Heart left ventricle (tissue), 13 donors: ENCODE measurements around the gene USP47.

Experiments
- POLR2A ChIP-seq, 2 donors: fragments of 450-650 bp; IDR thresholded peaks; one replicate each; pipeline ENCODE4 v1.6.1; 2017; ENCODE audit warnings: antibody characterized with exemption in 2 of 2, mild to moderate bottlenecking in 2 of 2, moderate library complexity in 2 of 2
- TF ChIP-seq, protein P1 (sequence below), 12 donors: fragments of 200-600 bp; sonication (generic) in 4 of 12; IDR thresholded peaks; one replicate each; pipeline versions ENCODE4 v1.5.0 to v1.8.0; 2018 to 2022; ENCODE audit warnings: antibody characterized with exemption in 12 of 12, mild to moderate bottlenecking in 5 of 12
- donor health status: ischemic (EF 13 %, LVEDD 7.1; RV severe dilation, severe dysfunction).
- donor health status: DM: no; HTN: yes; CAD: no.
- donor health status: DM: no; HTN: no; CAD: no.
- donor health status: ischemic (EF 25% LVEDD 6.9; RV normal size, moderate dysfunction).
- donor health status: ischemic (EF 25% LVEDD 5.7; RV mildly dilated, moderate dysfunction).
- donor health status: ischemic (EF 35%, LVEDD 5.7; RV mildly dilated, moderate dysfunction).
- donor health status: nonischemic (EF 11% LVEDD 7.7; RV severe dilation, severe dysfunction).
- donor health status: DM: yes; HTN: yes; CAD: no.
- donor health status: PGD.
- donor health status: ischemic (EF 29% LVEDD 5.4; RV normal size, mild dysfunction).
- donor health status: nonischemic (EF 23%, LVEDD 6.1; RV moderate dilation, normal function).

- no peak for TF ChIP-seq POLR2A (IDR thresholded peaks at IDR 0.05)
- TF ChIP-seq, protein P1, sequence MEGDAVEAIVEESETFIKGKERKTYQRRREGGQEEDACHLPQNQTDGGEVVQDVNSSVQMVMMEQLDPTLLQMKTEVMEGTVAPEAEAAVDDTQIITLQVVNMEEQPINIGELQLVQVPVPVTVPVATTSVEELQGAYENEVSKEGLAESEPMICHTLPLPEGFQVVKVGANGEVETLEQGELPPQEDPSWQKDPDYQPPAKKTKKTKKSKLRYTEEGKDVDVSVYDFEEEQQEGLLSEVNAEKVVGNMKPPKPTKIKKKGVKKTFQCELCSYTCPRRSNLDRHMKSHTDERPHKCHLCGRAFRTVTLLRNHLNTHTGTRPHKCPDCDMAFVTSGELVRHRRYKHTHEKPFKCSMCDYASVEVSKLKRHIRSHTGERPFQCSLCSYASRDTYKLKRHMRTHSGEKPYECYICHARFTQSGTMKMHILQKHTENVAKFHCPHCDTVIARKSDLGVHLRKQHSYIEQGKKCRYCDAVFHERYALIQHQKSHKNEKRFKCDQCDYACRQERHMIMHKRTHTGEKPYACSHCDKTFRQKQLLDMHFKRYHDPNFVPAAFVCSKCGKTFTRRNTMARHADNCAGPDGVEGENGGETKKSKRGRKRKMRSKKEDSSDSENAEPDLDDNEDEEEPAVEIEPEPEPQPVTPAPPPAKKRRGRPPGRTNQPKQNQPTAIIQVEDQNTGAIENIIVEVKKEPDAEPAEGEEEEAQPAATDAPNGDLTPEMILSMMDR (IDR thresholded peaks at IDR 0.05), result no peak
Measured at GRCh38 chr11:11845071-11845470, 3.3 kb downstream of the USP47 start.
